ENCODE data around the gene RXRB. TPM values are rescaled to one million over a fixed set of nuclear protein-coding genes. Genes with fewer than 3 reads are reported as not detected.

Gene RXRB
- total and polyA plus RNA-seq, 2 of the 8 experiments (the other 6 are each of a cell fraction or from before 2014, with no cell fraction given): 13.0 to 18.1 TPM

DNA sequence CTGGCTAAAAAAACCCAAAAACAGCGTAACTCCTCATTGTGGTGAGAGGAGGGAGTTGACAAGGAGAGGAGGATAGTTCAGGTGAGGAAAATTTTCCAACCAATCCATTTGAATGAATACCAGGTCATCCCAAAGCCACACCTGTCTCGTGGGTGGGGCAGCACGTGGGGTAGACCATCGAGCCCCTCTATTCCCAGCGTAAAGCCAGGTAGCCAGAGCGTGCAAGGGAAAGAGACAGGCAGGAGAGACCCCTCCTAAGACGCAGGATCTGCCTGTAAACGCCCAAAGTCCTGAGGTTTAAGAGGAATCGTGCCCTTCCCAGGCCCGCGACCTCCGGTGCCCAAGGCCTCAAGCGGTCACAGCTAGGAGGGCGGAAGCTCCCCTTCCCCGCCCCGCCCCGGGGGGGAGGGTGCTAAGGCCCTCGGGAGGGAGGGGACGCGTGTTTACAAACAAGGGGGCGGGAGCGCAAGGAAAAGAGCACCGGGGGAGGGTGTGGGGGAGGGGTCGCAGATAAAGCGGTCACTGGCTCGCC, 712 bp downstream of the RXRB start:
- no peaks in the 10 kb centered on the region for H3K27me3 ChIP-seq (replicated peaks in 1 of 4; ENCODE audit: control insufficient read depth in 3 of 4, extremely low read depth in 1 of 4, insufficient read depth in 3 of 4, low read length in 3 of 4)
- no peak overlapping the region for H3K56ac ChIP-seq (replicated peaks; ENCODE audit: insufficient read length, low read depth, low read length)
- peaks cover 8 to 24% (median 9%) of the 10 kb centered on the region in 4 experiments for H3K4me1 ChIP-seq (replicated peaks in 1 of 4; ENCODE audit: control insufficient read depth in 3 of 4, insufficient read depth in 4 of 4, low read length in 3 of 4)
- H3K14ac ChIP-seq (ENCODE audit: insufficient read length): no peak overlapping the region
- peaks cover 3 to 22% of the 10 kb centered on the region in 2 experiments; a peak in 3 of 4 replicates for H3K79me2 ChIP-seq (ENCODE audit: control insufficient read depth in 1 of 2, insufficient read depth in 2 of 2, low read length in 2 of 2)
- peak overlapping the region; percentile 26 for H3K18ac ChIP-seq (ENCODE audit: extremely low read depth, low read length)
- no peak overlapping the region for H2BK20ac ChIP-seq (ENCODE audit: low read length)
- H3K23me2 ChIP-seq (ENCODE audit: low read depth, low read length): peaks cover 14% of the 10 kb centered on the region
- H4K8ac ChIP-seq (ENCODE audit: extremely low read depth, insufficient read depth, low read length): no peak overlapping the region
- no peak overlapping the region for H3K4ac ChIP-seq (replicated peaks; ENCODE audit: insufficient read length, low read depth, low read length)
- H3K4me3 ChIP-seq (ENCODE audit: extremely low read depth in 1 of 4, insufficient read depth in 2 of 4, low read depth in 3 of 4, low read length in 4 of 4): peak overlapping the region; percentile 87 to 89 (median 88)
- H2BK5ac ChIP-seq (ENCODE audit: low read depth, low read length): peak overlapping the region; percentile 96
- H3K9ac ChIP-seq (replicated peaks in 1 of 4; ENCODE audit: extremely low read depth in 1 of 4, low read depth in 3 of 4, low read length in 3 of 4): peak overlapping the region; percentile 42 to 96 (median 62); a peak in 6 of 7 replicates
- H3K4me2 ChIP-seq (ENCODE audit: insufficient read depth in 1 of 2, low read depth in 2 of 2, low read length in 2 of 2): peak overlapping the region; percentile 96 to 99
- DNase-seq (ENCODE audit: low read depth in 1 of 2, low spot score in 2 of 2): peak in 1 of 2 experiments; percentile 73
- 5% methylated on average over 14 of the region's 26 CpGs; no CpG with 5 or more reads in 1 of the 2 experiments for WGBS, 2 experiments (ENCODE audit: extremely low coverage in 1 of 2, insufficient coverage in 1 of 2, insufficient read length in 1 of 2, insufficient replicate concordance in 2 of 2, low coverage in 1 of 2, low lambda C conversion rate in 2 of 2, missing lambda C conversion rate in 1 of 2)
- H3K27ac ChIP-seq (ENCODE audit: low read depth, low read length): peak overlapping the region; percentile 93; the same call in 1 of the 2 replicates
- H2BK15ac ChIP-seq (ENCODE audit: low read length): no peak overlapping the region
- peaks cover 16% of the 10 kb centered on the region for H3K79me1 ChIP-seq (ENCODE audit: low read depth, low read length)
- H2BK12ac ChIP-seq (ENCODE audit: low read depth, low read length): no peak overlapping the region; the same call in 1 of the 2 replicates
- H3K36me3 ChIP-seq (ENCODE audit: control insufficient read depth in 2 of 4, insufficient read depth in 4 of 4, low read length in 3 of 4): peaks cover 7 to 30% (median 20%) of the 10 kb centered on the region in 4 experiments
- no peak overlapping the region for H4K91ac ChIP-seq (replicated peaks; ENCODE audit: insufficient read length, low read length)
- H3K23ac ChIP-seq (ENCODE audit: insufficient read length): no peak overlapping the region
- no peak overlapping the region for H4K5ac ChIP-seq (ENCODE audit: insufficient read length, low read depth, low read length)
- H4K20me1 ChIP-seq (replicated peaks in 1 of 2; ENCODE audit: control insufficient read depth in 1 of 2, insufficient read depth in 2 of 2, low read length in 2 of 2): peaks cover 5 to 23% of the 10 kb centered on the region in 2 experiments
- H2BK120ac ChIP-seq (replicated peaks; ENCODE audit: low read depth, low read length): no peak overlapping the region
- no peak overlapping the region; the same call in 1 of the 2 replicates for H2AK5ac ChIP-seq (ENCODE audit: low read depth, low read length)
- H2AFZ ChIP-seq (ENCODE audit: low read length): peak overlapping the region; percentile 51; the same call in 1 of the 2 replicates
- ChIA-PET POLR2A (ENCODE audit: partially characterized antibody) (interaction anchor here (0.6 to 1.7 kb wide), 10 partner anchors 10 to 229 kb away, joined by 3 to 7 read pairs (median 3); partner anchors contain the start of genes B3GALT4, RPS18 and VPS52), CTCF (ENCODE audit: partially characterized antibody) (interaction anchor here (2.8 to 3.1 kb wide), 3 partner anchors 10 to 49 kb away, joined by 8 to 30 read pairs (median 26); no protein-coding TSS in a partner anchor)
- H3K9me3 ChIP-seq (ENCODE audit: insufficient read depth in 2 of 2, low read depth in 1 of 2, low read length in 1 of 2): no peaks in the 10 kb centered on the region
- no peak for FAIRE-seq
- TF ChIP-seq, protein P1, sequence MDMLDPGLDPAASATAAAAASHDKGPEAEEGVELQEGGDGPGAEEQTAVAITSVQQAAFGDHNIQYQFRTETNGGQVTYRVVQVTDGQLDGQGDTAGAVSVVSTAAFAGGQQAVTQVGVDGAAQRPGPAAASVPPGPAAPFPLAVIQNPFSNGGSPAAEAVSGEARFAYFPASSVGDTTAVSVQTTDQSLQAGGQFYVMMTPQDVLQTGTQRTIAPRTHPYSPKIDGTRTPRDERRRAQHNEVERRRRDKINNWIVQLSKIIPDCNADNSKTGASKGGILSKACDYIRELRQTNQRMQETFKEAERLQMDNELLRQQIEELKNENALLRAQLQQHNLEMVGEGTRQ (IDR thresholded peaks at IDR 0.05; ENCODE audit: low read length): no peak
- TF ChIP-seq BCL11A (IDR thresholded peaks at IDR 0.05; ENCODE audit: low read depth in 2 of 2, low read length in 2 of 2) (no peak), CREB1 (IDR thresholded peaks at IDR 0.05) (no peak), RNF2 (IDR thresholded peaks at IDR 0.05; ENCODE audit: borderline replicate concordance, low read depth, low read length, missing control alignments, poor library complexity, severe bottlenecking) (no peak), POLR2AphosphoS5 (IDR thresholded peaks at IDR 0.05; ENCODE audit: low read depth, low read length) (no peak), TCF12 (IDR thresholded peaks at IDR 0.05; ENCODE audit: low read depth, low read length) (no peak), SIN3A (conservative IDR thresholded peaks at IDR 0.05 in 1 of 2, IDR thresholded peaks at IDR 0.05 in 1 of 2; ENCODE audit: low read depth in 1 of 2, low read length in 2 of 2) (no peak)
- TF ChIP-seq, protein P2, sequence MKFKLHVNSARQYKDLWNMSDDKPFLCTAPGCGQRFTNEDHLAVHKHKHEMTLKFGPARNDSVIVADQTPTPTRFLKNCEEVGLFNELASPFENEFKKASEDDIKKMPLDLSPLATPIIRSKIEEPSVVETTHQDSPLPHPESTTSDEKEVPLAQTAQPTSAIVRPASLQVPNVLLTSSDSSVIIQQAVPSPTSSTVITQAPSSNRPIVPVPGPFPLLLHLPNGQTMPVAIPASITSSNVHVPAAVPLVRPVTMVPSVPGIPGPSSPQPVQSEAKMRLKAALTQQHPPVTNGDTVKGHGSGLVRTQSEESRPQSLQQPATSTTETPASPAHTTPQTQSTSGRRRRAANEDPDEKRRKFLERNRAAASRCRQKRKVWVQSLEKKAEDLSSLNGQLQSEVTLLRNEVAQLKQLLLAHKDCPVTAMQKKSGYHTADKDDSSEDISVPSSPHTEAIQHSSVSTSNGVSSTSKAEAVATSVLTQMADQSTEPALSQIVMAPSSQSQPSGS (IDR thresholded peaks at IDR 0.05; ENCODE audit: low read length): no peak
- TF ChIP-seq, protein P3, sequence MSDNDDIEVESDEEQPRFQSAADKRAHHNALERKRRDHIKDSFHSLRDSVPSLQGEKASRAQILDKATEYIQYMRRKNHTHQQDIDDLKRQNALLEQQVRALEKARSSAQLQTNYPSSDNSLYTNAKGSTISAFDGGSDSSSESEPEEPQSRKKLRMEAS (IDR thresholded peaks at IDR 0.05): no peak

Measured in H1 (cell line).